Measurements from ENCODE around the gene REELD1.

Gene REELD1

DNA sequence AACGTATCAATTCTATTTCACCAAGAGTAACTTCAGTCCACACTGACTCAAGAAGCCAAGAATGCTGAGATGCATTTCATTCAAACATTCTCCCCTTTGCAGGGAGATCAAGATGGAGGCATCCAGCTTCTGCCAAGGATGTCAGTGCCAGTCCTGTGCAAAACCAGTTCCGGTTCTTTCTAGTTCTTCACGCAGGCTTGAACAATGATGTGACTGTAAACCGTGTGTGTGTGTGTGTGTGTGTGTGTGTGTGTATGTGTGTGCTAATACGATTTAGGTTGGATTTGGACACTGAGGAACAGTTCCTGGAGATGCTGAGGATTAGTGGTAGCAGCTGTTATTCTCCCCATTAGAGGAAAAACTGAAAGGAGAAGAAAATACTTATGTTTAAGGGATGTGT lies at the start of gene REELD1:
Gene REELD1, plus strand, starts transcription at position 301 of the 400 bp plus-strand sequence. CDS start 2,415 bp downstream, outside the sequence.
- no peak for DNase-seq (ENCODE audit: low spot score)

DNA sequence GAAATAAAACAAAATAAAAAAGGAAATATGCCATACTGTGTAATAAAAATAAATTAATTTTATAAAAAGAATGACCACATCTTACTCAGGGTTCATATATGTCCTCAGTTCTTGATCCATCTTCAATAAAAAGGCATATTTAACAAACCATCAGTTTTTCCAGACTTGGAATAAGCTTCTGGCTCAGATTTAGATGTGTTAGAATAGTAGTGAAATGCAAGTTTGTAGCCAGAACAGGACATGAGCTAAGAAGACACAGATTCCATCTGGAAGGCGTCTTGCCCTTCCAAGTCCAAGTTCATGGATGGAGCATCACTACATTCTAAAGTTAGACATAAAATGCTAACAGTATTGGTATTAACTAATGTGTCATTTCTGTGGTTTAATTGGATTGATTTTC lies 49.1 kb upstream of the REELD1 start:
- DNase-seq (ENCODE audit: low spot score), result no peak

- no peak for DNase-seq (ENCODE audit: low spot score)
Observed at GRCh38 chr4:146165840-146166239, 48.5 kb upstream of the REELD1 start.

DNA sequence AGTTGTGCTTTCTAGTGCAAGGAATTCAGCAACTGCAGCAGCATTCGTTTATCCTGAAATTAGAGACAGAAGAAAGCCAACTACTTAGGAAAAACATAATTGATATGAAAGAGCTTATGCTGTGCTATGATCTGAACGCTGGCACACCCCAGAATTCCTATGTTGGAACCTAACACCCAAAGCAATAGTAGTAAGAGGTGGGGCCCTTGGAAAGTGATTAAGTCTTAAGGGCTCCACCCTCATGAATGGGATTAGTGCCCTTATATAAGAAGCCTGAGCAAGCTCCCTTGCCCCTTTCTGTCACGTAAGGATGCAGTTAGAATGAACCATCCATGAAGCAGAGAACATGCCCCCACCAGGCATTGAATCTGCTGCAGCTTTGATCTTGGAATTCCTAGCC lies 44.2 kb upstream of the REELD1 start:
- DNase-seq (ENCODE audit: low spot score), result no peak

DNA sequence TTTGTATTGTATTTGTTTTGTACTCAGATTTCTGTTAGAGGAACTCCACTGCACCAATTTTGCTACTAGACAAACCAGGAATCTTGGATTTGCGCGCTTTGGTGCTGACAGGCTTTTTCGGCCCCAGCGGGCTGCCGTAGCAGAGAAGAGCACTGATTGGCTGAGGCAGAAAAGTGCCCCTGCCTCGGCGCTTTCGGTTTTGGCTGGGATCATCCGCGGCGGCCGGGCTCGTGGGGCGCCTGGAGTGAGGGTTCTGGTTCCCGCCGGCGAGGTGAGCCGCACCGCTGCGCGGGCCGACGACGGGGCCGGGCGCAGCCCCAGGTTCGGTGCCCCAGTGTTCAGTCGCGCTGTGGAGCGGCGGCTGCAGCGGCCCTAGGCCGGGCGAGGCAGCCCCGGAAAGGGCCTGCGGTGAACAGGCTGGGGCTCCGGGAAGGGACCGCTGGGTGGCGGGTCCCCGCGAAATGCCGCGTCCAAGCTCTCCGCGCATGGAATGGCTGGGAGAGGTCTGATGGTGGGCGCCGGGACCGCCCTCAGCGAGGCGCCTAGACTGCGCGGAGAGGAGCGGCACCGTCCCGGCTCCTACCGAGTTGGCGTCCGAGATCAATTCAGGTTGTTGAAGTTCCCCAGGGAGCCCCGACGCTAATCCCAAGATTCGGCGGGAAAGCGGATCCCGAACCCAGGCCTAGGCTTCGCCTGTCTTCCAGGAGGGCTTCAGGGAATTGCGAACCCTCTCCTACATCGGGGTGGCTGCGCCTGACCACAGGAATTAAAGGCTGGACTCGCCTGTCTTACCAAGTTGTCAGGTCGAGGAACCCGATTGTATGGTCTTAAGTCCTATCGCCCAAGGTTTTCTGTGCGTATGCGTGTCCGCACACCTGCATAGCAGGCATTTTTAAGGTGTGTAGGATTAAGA lies 38.5 kb upstream of the REELD1 start, which contains the start of gene LSM6:
Gene LSM6, plus strand, starts transcription at position 178 of the 913 bp plus-strand sequence. CDS start 7,204 bp downstream, outside the sequence.
- DNase-seq (ENCODE audit: low spot score), result peak; percentile 79

DNA sequence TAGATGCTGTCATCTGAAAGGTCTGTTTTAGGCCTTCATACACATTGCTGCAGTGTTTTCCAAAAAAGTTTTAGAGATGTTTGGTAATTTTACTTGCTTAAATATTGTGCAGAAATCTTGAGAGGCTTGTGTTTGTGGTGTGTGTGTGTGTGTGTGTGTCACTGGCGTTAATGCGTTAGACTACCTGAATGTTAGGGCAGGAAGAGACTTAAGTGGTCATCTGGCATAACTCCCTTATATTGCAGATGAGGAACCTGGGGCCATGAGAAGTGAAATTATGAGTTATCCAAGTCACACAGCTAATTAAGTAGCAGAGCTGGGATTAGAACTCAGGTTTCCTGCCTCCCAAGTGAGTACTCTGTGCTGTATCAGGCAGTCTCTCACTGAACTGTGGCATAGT lies 37.4 kb upstream of the REELD1 start:
- peak; percentile 8 for DNase-seq (ENCODE audit: low spot score)

- DNase-seq (ENCODE audit: low spot score), result no peak
Observed at GRCh38 chr4:146178126-146178525, 36.2 kb upstream of the REELD1 start.

GRCh38 chr4:146179784-146180370 lies 34.5 kb upstream of the REELD1 start:
- DNase-seq (ENCODE audit: low spot score), result no peak

- DNase-seq (ENCODE audit: low spot score), result no peak
Observed at GRCh38 chr4:146182443-146182842, 31.9 kb upstream of the REELD1 start.

GRCh38 chr4:146183209-146183608 lies 31.1 kb upstream of the REELD1 start:
- DNase-seq (ENCODE audit: low spot score), result no peak

GRCh38 chr4:146186041-146186440 lies 28.3 kb upstream of the REELD1 start:
- no peak for DNase-seq (ENCODE audit: low spot score)

DNA sequence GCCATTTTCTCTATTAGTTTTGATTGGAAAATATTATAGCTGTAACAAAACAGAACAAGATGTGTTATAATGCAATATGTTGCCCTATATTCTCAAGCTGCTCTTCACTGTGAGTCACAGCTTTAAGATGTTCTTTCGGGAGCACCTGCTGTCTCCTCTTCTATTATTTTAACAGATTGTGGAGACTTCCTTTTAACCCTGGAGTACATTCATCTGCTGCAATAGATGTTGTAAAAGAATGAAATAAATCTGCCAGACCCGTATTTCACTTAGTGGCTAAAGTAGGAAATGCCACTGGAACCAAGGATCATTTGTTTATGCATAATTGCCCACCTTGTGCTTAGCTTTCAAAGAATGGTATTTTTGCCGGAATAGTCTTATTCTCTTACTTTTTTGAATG lies 27.7 kb upstream of the REELD1 start:
- DNase-seq (ENCODE audit: low spot score), result no peak

DNA sequence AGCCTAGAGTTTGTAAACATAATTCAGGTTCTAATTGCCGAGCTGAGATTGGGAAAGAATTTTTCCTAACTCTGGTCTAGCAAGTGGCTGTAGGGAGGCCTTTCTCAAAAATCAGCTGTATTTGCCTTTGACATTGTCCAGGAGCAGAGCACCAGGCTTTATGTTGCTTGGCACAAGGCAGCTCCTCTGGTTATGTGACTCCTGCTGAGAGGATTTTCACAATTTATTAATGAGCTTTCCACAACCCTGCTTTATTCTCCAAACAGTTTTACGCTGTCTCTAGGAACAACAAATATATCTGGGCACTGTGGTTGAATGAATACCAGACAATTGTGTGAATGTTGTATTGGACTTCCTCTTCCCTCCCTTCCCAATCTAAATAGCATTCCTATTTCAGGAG lies 23.9 kb upstream of the REELD1 start:
- no peak for DNase-seq (ENCODE audit: low spot score)

- DNase-seq (ENCODE audit: low spot score), result no peak
Observed at GRCh38 chr4:146191766-146192458, 22.4 kb upstream of the REELD1 start.

DNA sequence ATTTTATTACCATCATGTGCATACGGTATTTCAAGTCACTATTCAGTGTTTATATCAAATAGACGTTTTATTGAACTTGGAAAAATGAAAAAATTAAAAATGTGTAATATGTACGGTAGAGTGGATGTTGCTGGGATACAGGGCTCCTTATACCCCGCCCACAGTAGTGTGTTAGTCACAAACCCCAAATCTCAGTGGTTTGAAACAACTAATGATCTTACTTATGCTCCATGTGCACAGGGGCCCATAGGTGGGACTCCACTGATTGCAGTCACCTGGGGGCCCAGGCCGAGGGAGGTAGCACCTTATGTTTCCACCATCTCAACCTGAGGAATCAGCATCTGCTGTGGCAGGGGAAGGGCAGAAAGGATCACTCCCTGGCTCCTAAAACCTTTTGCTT lies 20.7 kb upstream of the REELD1 start:
- DNase-seq (ENCODE audit: low spot score), result no peak

DNA sequence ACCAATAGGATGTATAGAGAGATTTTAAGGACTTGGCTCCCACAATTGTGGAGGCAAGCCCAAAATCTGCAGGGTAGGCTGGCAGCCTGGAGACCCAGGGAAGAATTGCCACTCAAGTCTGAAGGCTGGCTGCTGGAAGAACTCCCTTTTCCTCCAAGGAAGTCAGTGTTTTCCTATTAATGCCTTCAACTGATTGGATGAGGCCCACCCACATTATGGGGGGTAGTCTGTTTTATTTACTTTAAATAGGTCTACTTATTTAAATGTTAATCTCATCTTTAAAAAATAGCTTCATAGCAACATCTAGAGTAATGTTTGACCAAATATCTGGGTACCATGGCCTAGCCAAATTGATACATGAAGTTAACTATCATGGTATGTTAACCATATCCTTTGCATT lies 20.1 kb upstream of the REELD1 start:
- no peak for DNase-seq (ENCODE audit: low spot score)

DNA sequence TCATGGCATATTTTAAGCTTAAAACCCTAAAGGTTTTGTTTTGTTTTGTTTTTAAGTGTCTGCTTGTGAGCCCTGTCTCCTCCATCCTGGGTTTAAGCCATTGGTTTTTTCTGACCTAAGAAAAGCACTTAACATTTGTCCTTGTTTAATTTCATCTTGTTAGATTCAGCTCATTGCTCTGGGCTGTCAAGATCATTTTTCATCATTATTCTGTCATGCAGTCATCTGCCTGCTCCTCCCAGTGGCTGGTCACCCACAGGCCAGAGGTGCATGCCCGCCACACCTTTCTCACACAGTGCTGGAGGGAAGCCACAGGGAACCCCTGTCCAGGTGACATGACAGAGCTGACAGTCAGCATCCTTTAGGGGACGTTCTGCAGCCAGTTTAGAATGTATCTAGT lies 11.7 kb upstream of the REELD1 start:
- no peak for DNase-seq (ENCODE audit: low spot score)

DNA sequence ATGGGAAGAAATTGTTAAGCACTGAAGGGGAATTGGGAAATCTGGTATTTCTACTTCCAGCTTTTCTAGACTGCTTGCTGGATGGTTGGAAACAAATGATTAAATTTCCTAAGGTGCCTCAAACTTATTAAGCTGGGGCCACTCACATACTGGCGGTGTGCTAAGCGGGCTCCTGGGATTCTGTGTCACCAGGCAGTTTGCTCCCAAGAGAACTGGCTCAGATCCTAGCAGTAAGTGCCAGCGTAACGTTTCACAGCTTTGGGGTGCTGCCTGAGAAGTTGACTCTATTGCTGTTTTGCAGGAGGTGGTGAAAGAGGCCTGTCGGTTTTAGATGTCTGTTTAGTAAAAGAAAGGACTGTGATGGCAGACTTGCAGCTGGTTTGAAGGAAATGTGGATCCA lies 6.9 kb upstream of the REELD1 start:
- no peak for DNase-seq (ENCODE audit: low spot score)

DNA sequence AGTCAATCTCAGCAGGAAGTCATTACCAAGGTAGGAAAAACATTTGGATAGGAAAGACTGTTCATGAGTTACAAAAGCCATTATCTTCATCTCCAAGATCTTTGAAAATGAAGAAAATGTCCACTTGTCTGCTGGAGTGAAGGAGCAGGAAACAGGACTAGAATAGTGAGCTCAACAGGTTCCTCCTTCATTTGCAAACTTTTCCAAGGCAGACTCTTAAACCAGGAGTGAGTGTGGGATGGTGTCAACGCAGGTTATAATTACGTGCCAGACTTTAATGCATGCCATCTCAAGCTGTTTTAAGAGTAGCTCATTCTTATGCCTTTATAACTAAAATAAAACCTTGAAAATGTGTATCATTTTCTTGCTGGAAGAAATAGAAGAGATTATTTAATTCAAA lies 3.4 kb upstream of the REELD1 start:
- no peak for DNase-seq (ENCODE audit: low spot score)

GRCh38 chr4:146211440-146211839 lies 2.9 kb upstream of the REELD1 start:
- DNase-seq (ENCODE audit: low spot score), result no peak

DNA sequence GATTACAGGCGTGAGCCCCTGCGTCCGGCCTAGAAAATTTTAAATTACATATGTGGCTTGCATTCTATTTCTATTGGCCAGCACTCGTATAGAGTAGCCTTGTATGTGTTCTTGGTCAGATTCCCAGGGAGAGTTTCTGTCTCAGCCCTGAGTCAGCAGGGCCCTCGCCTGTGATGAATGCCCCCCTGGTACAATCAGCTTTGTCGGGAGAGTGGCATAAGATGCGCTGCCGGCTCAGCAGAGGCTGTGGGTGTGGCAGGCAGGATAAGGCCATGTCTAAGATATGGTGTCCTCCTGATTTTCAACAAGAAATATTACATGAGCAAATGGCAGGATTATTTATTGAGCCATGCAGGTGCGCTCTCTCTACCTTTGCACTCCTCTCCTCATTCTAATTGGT lies 1.6 kb upstream of the REELD1 start:
- DNase-seq (ENCODE audit: low spot score), result no peak

DNA sequence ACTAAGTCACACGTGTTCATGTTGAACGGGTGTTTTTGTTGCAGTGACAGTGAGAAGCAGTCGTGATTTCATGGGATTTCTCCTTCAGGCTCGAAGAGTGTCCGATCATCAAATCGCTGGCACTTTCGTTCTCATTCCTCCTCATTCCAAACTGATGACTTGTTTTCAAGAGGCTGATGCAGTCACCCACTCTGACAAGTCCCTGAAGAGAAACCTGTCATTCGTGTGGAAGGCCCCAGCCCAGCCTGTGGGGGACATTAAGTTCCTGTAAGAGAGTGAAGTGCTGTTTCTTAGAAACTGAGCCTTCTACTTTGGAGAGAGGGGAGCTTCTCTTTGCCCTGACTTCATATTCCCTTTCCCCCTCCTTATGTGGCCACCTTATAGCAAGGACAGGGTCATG lies 8.0 kb downstream of the REELD1 start:
- no peak for DNase-seq (ENCODE audit: low spot score)
